Endodermal cell (in vitro differentiated cells): Measurements from ENCODE around the gene RASAL3. TPM values are rescaled to one million over a fixed set of nuclear protein-coding genes. Genes with fewer than 3 reads are reported as not detected.
"Not testable (repeated sequence)": the region's sequence is repeated elsewhere in the genome, so short reads cannot be mapped to it uniquely, and the experiment has no call there.

Experiments
- DNase-seq: peaks from one replicate; pipeline ENCODE4 v3.0.0-alpha.2; 2017
- H3K27ac ChIP-seq: 2 replicates; pipeline ENCODE4 v1.5.1; 2013; ENCODE audit warnings: mild to moderate bottlenecking, low read depth, low read length, moderate library complexity
- H3K27me3 ChIP-seq: 2 replicates; pipeline ENCODE4 v1.6.1; 2013; ENCODE audit warnings: mild to moderate bottlenecking, low read length, moderate library complexity; ENCODE audit not compliant: insufficient read depth, control insufficient read depth, poor library complexity, severe bottlenecking
- H3K36me3 ChIP-seq: 2 replicates; pipeline ENCODE4 v1.7.0; 2013; ENCODE audit warnings: mild to moderate bottlenecking, low read length, moderate library complexity; ENCODE audit not compliant: control insufficient read depth, insufficient read depth
- H3K4me1 ChIP-seq: one replicate; pipeline ENCODE4 v1.7.0; 2013; ENCODE audit warnings: low read length; ENCODE audit not compliant: control insufficient read depth, insufficient read depth
- H3K4me3 ChIP-seq: 2 replicates; pipeline ENCODE4 v1.5.1; 2013; ENCODE audit warnings: mild to moderate bottlenecking, low read length, moderate library complexity
- H3K9ac ChIP-seq: 2 replicates; pipeline ENCODE4 v1.6.1; 2013; ENCODE audit warnings: mild to moderate bottlenecking, low read length, moderate library complexity; ENCODE audit not compliant: poor library complexity, severe bottlenecking; ENCODE audit errors: extremely low read depth
- H3K9me3 ChIP-seq: 2 replicates; pipeline ENCODE4 v1.6.1; 2013; ENCODE audit warnings: mild to moderate bottlenecking, low read length, moderate library complexity; ENCODE audit not compliant: control insufficient read depth
- H3K27ac Mint-ChIP-seq: 2 replicates; pipeline ENCODE4 v1.8.0; 2020; ENCODE audit warnings: mixed read lengths
- H3K27me3 Mint-ChIP-seq: 2 replicates; pipeline ENCODE4 v1.8.0; 2021; ENCODE audit warnings: mild to moderate bottlenecking, mixed read lengths; ENCODE audit not compliant: insufficient read depth
- H3K36me3 Mint-ChIP-seq: 2 replicates; pipeline ENCODE4 v1.8.0; 2020; ENCODE audit warnings: low read depth, mixed read lengths
- H3K4me1 Mint-ChIP-seq: 2 replicates; pipeline ENCODE4 v1.8.0; 2020; ENCODE audit warnings: mixed read lengths
- H3K4me3 Mint-ChIP-seq: 2 replicates; pipeline ENCODE4 v1.8.0; 2020; ENCODE audit warnings: mild to moderate bottlenecking, moderate library complexity, mixed read lengths
- H3K9me3 Mint-ChIP-seq: 2 replicates; pipeline ENCODE4 v1.8.0; 2020; ENCODE audit warnings: mild to moderate bottlenecking, mixed read lengths
- CTCF ChIP-seq: fragments of 200-600 bp; sonication (generic); conservative IDR thresholded peaks from 2 replicates; pipeline ENCODE4 v1.5.0; 2021; ENCODE audit warnings: antibody characterized with exemption, mild to moderate bottlenecking
- WGBS, 2 experiments: methylation state at CpG; one replicate each; pipeline versions ENCODE4 v1.1.5 to v1.1.7; 2013; ENCODE audit warnings: missing lambda C conversion rate in 2 of 2, mixed read lengths in 1 of 2; ENCODE audit not compliant: insufficient coverage in 1 of 2, insufficient read length in 1 of 2; 5-methylcytosine and 5-hydroxymethylcytosine counted together
- total RNA-seq, 2 donors: library from RNA; stranded (reverse); fragmentation: NEBNext Ultra II Directional in 1 of 2; extraction: Animal tissue kit (Norgen Biotek cat#: 25700) in 1 of 2; gene quantifications; 2 replicates in 1 of 2; 3 replicates in 1 of 2; pipeline ENCODE4 v1.2.1, GENCODE V29; 2021

Gene RASAL3
- total RNA-seq, 2 donors from 2014 or later, result not detected

- Mint-ChIP-seq H3K36me3 (peaks cover 35% of the 10 kb centered on the region), H3K27ac (peak overlapping the region; percentile 85), H3K4me1 (peaks cover 17% of the 10 kb centered on the region), H3K27me3 (no peaks in the 10 kb centered on the region), H3K9me3 (no peaks in the 10 kb centered on the region), H3K4me3 (peak overlapping the region; percentile 39)
- Histone ChIP-seq H3K9ac (no peak overlapping the region), H3K27ac (no peak overlapping the region), H3K4me3 (peak overlapping the region; percentile 59), H3K4me1 (peaks cover 9% of the 10 kb centered on the region), H3K36me3 (peaks cover 51% of the 10 kb centered on the region), H3K9me3 (no peaks in the 10 kb centered on the region), H3K27me3 (no peaks in the 10 kb centered on the region)
- TF ChIP-seq CTCF, result no peak
- 69 to 85% methylated on average over 4 of the region's 4 CpGs for WGBS, 2 experiments
- DNase-seq, result peak; percentile 62
Measured at GRCh38 chr19:15412832-15413231, 51.5 kb downstream of the RASAL3 start.

- H3K9ac ChIP-seq, H3K27ac ChIP-seq, H3K9me3 ChIP-seq, H3K27me3 Mint-ChIP-seq, H3K4me3 ChIP-seq, H3K4me1 ChIP-seq, H3K4me3 Mint-ChIP-seq, DNase-seq, H3K9me3 Mint-ChIP-seq, H3K27me3 ChIP-seq, H3K27ac Mint-ChIP-seq: not testable (repeated sequence)
- peaks cover 37% of the 10 kb centered on the region for H3K36me3 Mint-ChIP-seq
- H3K4me1 Mint-ChIP-seq, result peaks cover 12% of the 10 kb centered on the region
- H3K36me3 ChIP-seq, result peaks cover 49% of the 10 kb centered on the region
- WGBS, 2 experiments, result 89% methylated on average over 2 of the region's 2 CpGs; no CpG with 5 or more reads in 1 of the 2 experiments
Measured at GRCh38 chr19:15411351-15411750, 53.0 kb downstream of the RASAL3 start.

GRCh38 chr19:15404780-15405211 lies 59.5 kb downstream of the RASAL3 start:
- H3K9me3 ChIP-seq, result no peaks in the 10 kb centered on the region
- no peaks in the 10 kb centered on the region for H3K9me3 Mint-ChIP-seq
- no peak overlapping the region for H3K9ac ChIP-seq

More at GRCh38 chr19:15404780-15405211, 59.5 kb downstream of the RASAL3 start:
- H3K4me3 ChIP-seq, result no peak overlapping the region
- WGBS, 2 experiments, result 91 to 100% methylated on average over 3 of the region's 3 CpGs
- Mint-ChIP-seq H3K27ac (peak overlapping the region; percentile 53), H3K27me3 (no peaks in the 10 kb centered on the region), H3K4me3 (no peak overlapping the region), H3K4me1 (peaks cover 11% of the 10 kb centered on the region), H3K36me3 (peaks cover 54% of the 10 kb centered on the region)
- H3K27ac ChIP-seq, result no peak overlapping the region
- peaks cover 57% of the 10 kb centered on the region for H3K36me3 ChIP-seq
- peaks cover 10% of the 10 kb centered on the region for H3K4me1 ChIP-seq
- no peak for TF ChIP-seq CTCF
- no peaks in the 10 kb centered on the region for H3K27me3 ChIP-seq
- DNase-seq, result peak; percentile 11
